H9 (cell line): ENCODE results near the gene TMEM176B. TPM values are rescaled to one million over a fixed set of nuclear protein-coding genes. Genes with fewer than 3 reads are reported as not detected.
A peak's percentile ranks its signal among the peaks of the same experiment; 100 is the strongest.

Experiments
- DNase-seq: peaks from one replicate; pipeline ENCODE4 v3.0.0-alpha.2; 2017
- H2AFZ ChIP-seq: one replicate; pipeline ENCODE4 v1.6.1; 2013; ENCODE audit warnings: mild to moderate bottlenecking, low read length, control low read depth, moderate library complexity
- H2AK5ac ChIP-seq: 2 replicates; pipeline ENCODE4 v1.6.1; 2013; ENCODE audit warnings: low read length, control low read depth, mixed read lengths; ENCODE audit not compliant: insufficient read length
- H2BK120ac ChIP-seq: one replicate; pipeline ENCODE4 v1.6.1; 2013; ENCODE audit warnings: low read depth, mild to moderate bottlenecking, low read length, control low read depth, inconsistent platforms; ENCODE audit not compliant: poor library complexity, severe bottlenecking
- H2BK12ac ChIP-seq: 2 replicates; pipeline ENCODE4 v1.6.1; 2013; ENCODE audit warnings: low read length, control low read depth, mixed read lengths, low read depth; ENCODE audit not compliant: insufficient read length
- H2BK15ac ChIP-seq: 2 replicates; pipeline ENCODE4 v1.6.1; 2013; ENCODE audit warnings: low read depth, low read length, control low read depth
- H2BK20ac ChIP-seq: one replicate; pipeline ENCODE4 v1.6.1; 2013; ENCODE audit warnings: low read depth, mild to moderate bottlenecking, low read length, control low read depth, inconsistent platforms; ENCODE audit not compliant: poor library complexity, severe bottlenecking
- H2BK5ac ChIP-seq: 2 replicates; pipeline ENCODE4 v1.6.1; 2013; ENCODE audit warnings: low read length, control low read depth, mixed read lengths; ENCODE audit not compliant: insufficient read length
- H3K14ac ChIP-seq: 2 replicates; pipeline ENCODE4 v1.6.1; 2013; ENCODE audit warnings: low read length, control low read depth; ENCODE audit not compliant: insufficient read depth
- H3K18ac ChIP-seq: 2 replicates; pipeline ENCODE4 v1.6.1; 2013; ENCODE audit warnings: low read depth, mild to moderate bottlenecking, mixed read lengths, low read length, control low read depth; ENCODE audit not compliant: insufficient read length
- H3K23ac ChIP-seq: 2 replicates; pipeline ENCODE4 v1.6.1; 2013; ENCODE audit warnings: low read length, control low read depth, mixed read lengths, low read depth; ENCODE audit not compliant: insufficient read length
- H3K23me2 ChIP-seq: 2 replicates; pipeline ENCODE4 v1.6.1; 2013; ENCODE audit warnings: low read depth, mild to moderate bottlenecking, mixed read lengths, low read length, control low read depth; ENCODE audit not compliant: insufficient read length, poor library complexity, severe bottlenecking
- H3K27ac ChIP-seq: 2 replicates; pipeline ENCODE4 v1.5.1; 2013; ENCODE audit warnings: low read length, control low read depth, mixed read lengths, low read depth; ENCODE audit not compliant: insufficient read length
- H3K27me3 ChIP-seq: 2 replicates; pipeline ENCODE4 v1.6.1; 2013; ENCODE audit warnings: low read length, control low read depth, inconsistent platforms; ENCODE audit not compliant: insufficient read depth
- H3K4ac ChIP-seq: 2 replicates; pipeline ENCODE4 v1.6.1; 2013; ENCODE audit warnings: low read depth, mild to moderate bottlenecking, control low read depth, inconsistent platforms, low read length, moderate library complexity
- H3K4me1 ChIP-seq: 2 replicates; pipeline ENCODE4 v1.6.1; 2013; ENCODE audit warnings: low read length, control low read depth, inconsistent platforms; ENCODE audit not compliant: insufficient read depth
- H3K4me2 ChIP-seq: 2 replicates; pipeline ENCODE4 v1.6.1; 2013; ENCODE audit warnings: low read length, control low read depth, mixed read lengths; ENCODE audit not compliant: insufficient read length, insufficient read depth
- H3K56ac ChIP-seq: 2 replicates; pipeline ENCODE4 v1.6.1; 2013; ENCODE audit warnings: low read depth, mild to moderate bottlenecking, mixed read lengths, low read length, control low read depth; ENCODE audit not compliant: insufficient read length
- H3K79me1 ChIP-seq: 2 replicates; pipeline ENCODE4 v1.6.1; 2013; ENCODE audit warnings: low read depth, mild to moderate bottlenecking, moderate library complexity, low read length, control low read depth, inconsistent platforms; ENCODE audit not compliant: insufficient read depth, poor library complexity, severe bottlenecking
- H3K79me2 ChIP-seq: 2 replicates; pipeline ENCODE4 v1.6.1; 2013; ENCODE audit warnings: low read length, control low read depth, inconsistent platforms; ENCODE audit not compliant: insufficient read depth
- H3K9ac ChIP-seq: 2 replicates; pipeline ENCODE4 v1.6.1; 2013; ENCODE audit warnings: low read length, control low read depth, mixed read lengths; ENCODE audit not compliant: insufficient read length; ENCODE audit errors: extremely low read depth
- H3K9me3 ChIP-seq: one replicate; pipeline ENCODE4 v1.6.1; 2013; ENCODE audit warnings: low read depth, low read length, inconsistent platforms; ENCODE audit not compliant: control insufficient read depth
- H3T11ph ChIP-seq: one replicate; pipeline ENCODE4 v1.6.1; 2013; ENCODE audit warnings: mild to moderate bottlenecking, low read length, control low read depth, inconsistent platforms
- H4K20me1 ChIP-seq: one replicate; pipeline ENCODE4 v1.6.1; 2013; ENCODE audit not compliant: control insufficient read depth, insufficient read length, insufficient read depth
- H4K5ac ChIP-seq: 2 replicates; pipeline ENCODE4 v1.6.1; 2013; ENCODE audit warnings: low read depth, mild to moderate bottlenecking, mixed read lengths, low read length, control low read depth; ENCODE audit not compliant: insufficient read length
- H4K8ac ChIP-seq: replicated peaks from 2 replicates; pipeline ENCODE4 v1.6.1; 2013; ENCODE audit warnings: low read length, control low read depth, mixed read lengths, low read depth; ENCODE audit not compliant: insufficient read length
- H4K91ac ChIP-seq: 2 replicates; pipeline ENCODE4 v1.6.1; 2013; ENCODE audit warnings: low read depth, mild to moderate bottlenecking, moderate library complexity, mixed read lengths, low read length, control low read depth; ENCODE audit not compliant: insufficient read length
- H3K27ac Mint-ChIP-seq, 3 experiments: 2 replicates in 2 of 3; 3 replicates in 1 of 3; pipeline ENCODE4 v1.8.0; 2020 to 2021; ENCODE audit warnings: mixed read lengths in 3 of 3, mild to moderate bottlenecking in 1 of 3, moderate library complexity in 1 of 3
- H3K27me3 Mint-ChIP-seq: 2 replicates; pipeline ENCODE4 v1.8.0; 2021; ENCODE audit warnings: low read depth, mild to moderate bottlenecking, moderate library complexity, mixed read lengths
- H3K36me3 Mint-ChIP-seq, 3 experiments: 2 replicates in 2 of 3; 3 replicates in 1 of 3; pipeline ENCODE4 v1.8.0; 2020 to 2021; ENCODE audit warnings: low read depth in 3 of 3, mixed read lengths in 3 of 3; ENCODE audit not compliant: insufficient read depth in 1 of 3
- H3K4me1 Mint-ChIP-seq, 2 experiments: 2 replicates each; pipeline ENCODE4 v1.8.0; 2020; ENCODE audit warnings: mixed read lengths in 2 of 2
- H3K4me3 Mint-ChIP-seq, 2 experiments: 2 replicates in 1 of 2; 3 replicates in 1 of 2; pipeline ENCODE4 v1.8.0; 2020 to 2021; ENCODE audit warnings: mild to moderate bottlenecking in 2 of 2, mixed read lengths in 2 of 2, moderate library complexity in 1 of 2
- H3K9me3 Mint-ChIP-seq, 2 experiments: 2 replicates in 1 of 2; 3 replicates in 1 of 2; pipeline ENCODE4 v1.8.0; 2020; ENCODE audit warnings: mild to moderate bottlenecking in 2 of 2, mixed read lengths in 2 of 2, moderate library complexity in 1 of 2
- WGBS: extraction: QIAGEN DNeasy Blood & Tissue Kit; methylation state at CpG from one replicate; pipeline ENCODE4 v1.1.7; 2013; ENCODE audit warnings: missing lambda C conversion rate, low lambda C conversion rate, mixed read lengths; ENCODE audit not compliant: insufficient read length; ENCODE audit errors: extremely low coverage; 5-methylcytosine and 5-hydroxymethylcytosine counted together
- total RNA-seq: library from RNA; stranded (reverse); gene quantifications from 2 replicates; pipeline ENCODE4 v1.2.1, GENCODE V29; 2021
- TF ChIP-seq, protein P1 (sequence below): fragments of 200-600 bp; sonication (generic); conservative IDR thresholded peaks from 3 replicates; pipeline ENCODE4 v1.8.0; 2021; ENCODE audit warnings: antibody characterized with exemption, mild to moderate bottlenecking

Gene TMEM176B
- total RNA-seq, 1 experiment from 2014 or later, result 0.85 TPM

GRCh38 chr7:150778738-150779301, 21.3 kb downstream of the TMEM176B start:
- no peak overlapping the region for H2AFZ ChIP-seq
- H3K27ac Mint-ChIP-seq, result no peak overlapping the region
- H2AK5ac ChIP-seq, result no peak overlapping the region
- H3K9me3 ChIP-seq, result no peaks in the 10 kb centered on the region
- H3K4ac ChIP-seq, result no peak overlapping the region
- no peak overlapping the region for H2BK12ac ChIP-seq
- no peaks in the 10 kb centered on the region for H3K4me1 ChIP-seq
- H4K20me1 ChIP-seq, result no peaks in the 10 kb centered on the region
- no peak overlapping the region for H3K27ac ChIP-seq
- H3K79me1 ChIP-seq, result no peaks in the 10 kb centered on the region
- H2BK20ac ChIP-seq, result no peak overlapping the region
- H3K36me3 Mint-ChIP-seq, result no peaks in the 10 kb centered on the region; a peak in 1 of 7 replicates
- H3K23ac ChIP-seq, result no peak overlapping the region
- no peaks in the 10 kb centered on the region for H3K4me1 Mint-ChIP-seq
- no peaks in the 10 kb centered on the region for H3K79me2 ChIP-seq
- H3K27me3 ChIP-seq, result no peaks in the 10 kb centered on the region
- peak; percentile 76 for DNase-seq
- no peak overlapping the region for H3K4me2 ChIP-seq
- H2BK120ac ChIP-seq, result no peak overlapping the region
- H3T11ph ChIP-seq, result no peak overlapping the region
- no CpG with 5 or more reads among the region's 12 CpGs for WGBS
- no peak overlapping the region for H4K8ac ChIP-seq
- H2BK5ac ChIP-seq, result no peak overlapping the region
- H3K4me3 Mint-ChIP-seq, result no peak overlapping the region
- no peak overlapping the region for H4K5ac ChIP-seq
- no peak overlapping the region for H3K18ac ChIP-seq
- no peak overlapping the region for H3K14ac ChIP-seq
- no peak overlapping the region for H4K91ac ChIP-seq
- no peak overlapping the region for H2BK15ac ChIP-seq
- no peaks in the 10 kb centered on the region for H3K23me2 ChIP-seq
- H3K56ac ChIP-seq, result no peak overlapping the region
- H3K9ac ChIP-seq, result no peak overlapping the region
- TF ChIP-seq, protein P1, sequence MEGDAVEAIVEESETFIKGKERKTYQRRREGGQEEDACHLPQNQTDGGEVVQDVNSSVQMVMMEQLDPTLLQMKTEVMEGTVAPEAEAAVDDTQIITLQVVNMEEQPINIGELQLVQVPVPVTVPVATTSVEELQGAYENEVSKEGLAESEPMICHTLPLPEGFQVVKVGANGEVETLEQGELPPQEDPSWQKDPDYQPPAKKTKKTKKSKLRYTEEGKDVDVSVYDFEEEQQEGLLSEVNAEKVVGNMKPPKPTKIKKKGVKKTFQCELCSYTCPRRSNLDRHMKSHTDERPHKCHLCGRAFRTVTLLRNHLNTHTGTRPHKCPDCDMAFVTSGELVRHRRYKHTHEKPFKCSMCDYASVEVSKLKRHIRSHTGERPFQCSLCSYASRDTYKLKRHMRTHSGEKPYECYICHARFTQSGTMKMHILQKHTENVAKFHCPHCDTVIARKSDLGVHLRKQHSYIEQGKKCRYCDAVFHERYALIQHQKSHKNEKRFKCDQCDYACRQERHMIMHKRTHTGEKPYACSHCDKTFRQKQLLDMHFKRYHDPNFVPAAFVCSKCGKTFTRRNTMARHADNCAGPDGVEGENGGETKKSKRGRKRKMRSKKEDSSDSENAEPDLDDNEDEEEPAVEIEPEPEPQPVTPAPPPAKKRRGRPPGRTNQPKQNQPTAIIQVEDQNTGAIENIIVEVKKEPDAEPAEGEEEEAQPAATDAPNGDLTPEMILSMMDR, result peak; percentile 94
- peaks cover 5 to 8% of the 10 kb centered on the region in 2 experiments for H3K9me3 Mint-ChIP-seq
- peaks cover 48% of the 10 kb centered on the region for H3K27me3 Mint-ChIP-seq
